Measurements from ENCODE around the gene TMEM185A. TPM values are rescaled to one million over a fixed set of nuclear protein-coding genes. Genes with fewer than 3 reads are reported as not detected.
"Not testable (repeated sequence)": the region's sequence is repeated elsewhere in the genome, so short reads cannot be mapped to it uniquely, and the experiment has no call there.

TMEM185A gene
- total RNA-seq, 1 donor from 2014 or later: 15.3 TPM

DNA sequence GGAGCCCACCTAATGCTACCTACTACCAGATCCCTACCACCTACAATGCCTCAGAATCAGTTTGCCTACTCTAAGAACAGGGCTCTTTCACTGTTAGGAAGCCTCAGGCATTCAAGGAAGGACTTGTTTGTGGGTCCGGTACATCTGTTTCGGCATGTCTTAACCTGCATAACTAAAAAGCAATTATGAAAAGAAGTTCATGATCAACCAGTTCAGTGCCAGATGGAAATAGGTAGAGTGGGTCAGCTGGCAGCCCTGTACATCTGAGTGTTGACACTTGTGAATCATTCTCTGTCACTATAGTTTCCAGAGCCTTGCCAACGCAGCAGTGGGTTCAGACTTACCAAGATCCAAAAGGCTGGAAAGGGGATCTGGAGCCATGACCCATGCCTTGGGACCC is 3.3 kb downstream of the TMEM185A start:
- H3K4me3 ChIP-seq (ENCODE audit: low read depth, low read length): no peak overlapping the region
- no peaks in the 10 kb centered on the region for H3K36me3 ChIP-seq (ENCODE audit: control insufficient read depth, insufficient read depth, low read length)
- DNase-seq (ENCODE audit: low read depth): no peak
- TF ChIP-seq, protein P1, sequence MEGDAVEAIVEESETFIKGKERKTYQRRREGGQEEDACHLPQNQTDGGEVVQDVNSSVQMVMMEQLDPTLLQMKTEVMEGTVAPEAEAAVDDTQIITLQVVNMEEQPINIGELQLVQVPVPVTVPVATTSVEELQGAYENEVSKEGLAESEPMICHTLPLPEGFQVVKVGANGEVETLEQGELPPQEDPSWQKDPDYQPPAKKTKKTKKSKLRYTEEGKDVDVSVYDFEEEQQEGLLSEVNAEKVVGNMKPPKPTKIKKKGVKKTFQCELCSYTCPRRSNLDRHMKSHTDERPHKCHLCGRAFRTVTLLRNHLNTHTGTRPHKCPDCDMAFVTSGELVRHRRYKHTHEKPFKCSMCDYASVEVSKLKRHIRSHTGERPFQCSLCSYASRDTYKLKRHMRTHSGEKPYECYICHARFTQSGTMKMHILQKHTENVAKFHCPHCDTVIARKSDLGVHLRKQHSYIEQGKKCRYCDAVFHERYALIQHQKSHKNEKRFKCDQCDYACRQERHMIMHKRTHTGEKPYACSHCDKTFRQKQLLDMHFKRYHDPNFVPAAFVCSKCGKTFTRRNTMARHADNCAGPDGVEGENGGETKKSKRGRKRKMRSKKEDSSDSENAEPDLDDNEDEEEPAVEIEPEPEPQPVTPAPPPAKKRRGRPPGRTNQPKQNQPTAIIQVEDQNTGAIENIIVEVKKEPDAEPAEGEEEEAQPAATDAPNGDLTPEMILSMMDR (IDR thresholded peaks at IDR 0.05; ENCODE audit: insufficient read depth, low read length, poor library complexity, severe bottlenecking): no peak
- H3K27me3 ChIP-seq (ENCODE audit: control insufficient read depth, insufficient read depth, low read length): no peaks in the 10 kb centered on the region

DNA sequence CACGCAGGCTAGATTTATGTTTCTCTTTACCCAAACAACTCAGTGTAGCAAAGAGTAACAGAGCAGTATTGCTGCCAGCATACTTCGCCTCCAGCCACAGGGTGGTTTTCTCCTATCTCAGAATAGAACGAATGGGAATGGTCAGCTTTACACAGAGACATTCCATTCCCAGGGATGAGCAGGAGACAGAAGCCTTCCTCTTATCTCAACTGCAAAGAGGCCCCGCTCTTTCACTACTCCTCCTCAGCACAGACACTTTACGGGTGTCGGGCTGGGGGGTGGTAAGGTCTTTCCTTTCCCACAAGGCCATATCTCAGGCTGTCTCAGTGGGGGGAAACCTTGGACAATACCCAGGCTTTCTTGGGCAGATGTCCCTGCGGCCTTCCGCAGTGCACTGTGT is 4.8 kb downstream of the TMEM185A start:
- H3K4me3 ChIP-seq (ENCODE audit: low read depth, low read length); H3K36me3 ChIP-seq (ENCODE audit: control insufficient read depth, insufficient read depth, low read length); H3K27me3 ChIP-seq (ENCODE audit: control insufficient read depth, insufficient read depth, low read length); DNase-seq (ENCODE audit: low read depth): not testable (repeated sequence)

DNA sequence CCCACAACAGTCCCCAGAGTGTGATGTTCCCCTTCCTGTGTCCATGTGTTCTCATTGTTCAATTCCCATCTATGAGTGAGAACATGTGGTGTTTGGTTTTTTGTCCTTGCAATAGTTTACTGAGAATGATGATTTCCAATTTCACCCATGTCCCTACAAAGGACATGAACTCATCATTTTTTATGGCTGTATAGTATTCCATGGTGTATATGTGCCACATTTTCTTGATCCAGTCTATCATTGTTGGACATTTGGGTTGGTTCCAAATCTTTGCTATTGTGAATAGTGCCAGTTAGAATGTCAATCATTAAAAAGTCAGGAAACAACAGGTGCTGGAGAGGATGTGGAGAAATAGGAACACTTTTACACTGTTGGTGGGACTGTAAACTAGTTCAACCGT is 11.9 kb downstream of the TMEM185A start:
- not testable (repeated sequence) for H3K4me3 ChIP-seq (ENCODE audit: low read depth, low read length); DNase-seq (ENCODE audit: low read depth); H3K27me3 ChIP-seq (ENCODE audit: control insufficient read depth, insufficient read depth, low read length); H3K36me3 ChIP-seq (ENCODE audit: control insufficient read depth, insufficient read depth, low read length)

DNA sequence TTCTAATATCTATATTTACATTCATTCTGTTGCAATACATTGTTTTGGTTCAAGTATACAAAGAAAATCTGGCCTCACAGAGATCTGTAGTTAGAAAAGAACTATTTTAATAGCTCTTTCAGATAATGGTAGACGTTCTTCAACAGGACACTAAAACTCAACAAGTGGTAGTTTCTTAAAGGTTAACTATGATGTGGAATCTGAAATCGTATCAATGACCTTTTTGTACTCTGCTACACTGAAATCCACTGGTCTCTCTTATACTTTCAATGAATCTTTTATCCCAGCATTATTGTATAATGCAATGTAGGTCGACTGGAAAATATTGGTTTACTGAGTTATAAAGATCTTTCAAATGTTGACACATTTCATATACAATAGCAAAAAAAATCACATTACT is 12.7 kb downstream of the TMEM185A start:
- TF ChIP-seq, protein P1 (IDR thresholded peaks at IDR 0.05; ENCODE audit: insufficient read depth, low read length, poor library complexity, severe bottlenecking): no peak
- DNase-seq (ENCODE audit: low read depth): no peak
- no peaks in the 10 kb centered on the region for H3K36me3 ChIP-seq (ENCODE audit: control insufficient read depth, insufficient read depth, low read length)
- no peaks in the 10 kb centered on the region for H3K27me3 ChIP-seq (ENCODE audit: control insufficient read depth, insufficient read depth, low read length)
- H3K4me3 ChIP-seq (ENCODE audit: low read depth, low read length): no peak overlapping the region

DNA sequence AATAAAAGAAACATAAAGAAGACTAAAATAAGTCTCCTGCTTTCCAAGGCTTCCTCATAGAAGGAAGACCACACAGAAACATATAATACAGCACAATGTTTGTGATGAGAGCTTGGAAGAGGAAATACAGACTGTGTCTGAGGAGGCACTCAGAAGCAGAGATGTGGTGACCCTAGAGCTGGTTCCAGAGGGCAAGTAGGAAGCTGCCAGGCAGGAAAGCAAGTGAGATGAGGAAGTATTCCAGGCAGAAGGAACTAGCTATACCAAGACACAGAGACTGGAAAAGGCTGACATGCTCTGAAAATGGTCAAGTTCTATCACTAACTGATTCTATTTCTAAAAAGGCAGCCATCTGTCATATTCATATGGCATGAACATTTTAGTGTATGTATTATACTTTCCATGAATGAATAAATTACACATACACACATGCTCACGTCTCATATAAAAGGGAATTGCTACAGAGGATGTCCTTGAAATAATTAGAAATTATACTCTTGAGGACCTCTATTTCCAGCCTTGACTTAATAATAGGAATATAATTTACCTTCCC is 19.9 kb downstream of the TMEM185A start:
- Histone ChIP-seq H3K4me3 (ENCODE audit: low read depth, low read length) (no peak overlapping the region), H3K36me3 (ENCODE audit: control insufficient read depth, insufficient read depth, low read length) (no peaks in the 10 kb centered on the region), H3K27me3 (ENCODE audit: control insufficient read depth, insufficient read depth, low read length) (no peaks in the 10 kb centered on the region)
- TF ChIP-seq, protein P1 (IDR thresholded peaks at IDR 0.05; ENCODE audit: insufficient read depth, low read length, poor library complexity, severe bottlenecking): no peak
- DNase-seq (ENCODE audit: low read depth): no peak

DNA sequence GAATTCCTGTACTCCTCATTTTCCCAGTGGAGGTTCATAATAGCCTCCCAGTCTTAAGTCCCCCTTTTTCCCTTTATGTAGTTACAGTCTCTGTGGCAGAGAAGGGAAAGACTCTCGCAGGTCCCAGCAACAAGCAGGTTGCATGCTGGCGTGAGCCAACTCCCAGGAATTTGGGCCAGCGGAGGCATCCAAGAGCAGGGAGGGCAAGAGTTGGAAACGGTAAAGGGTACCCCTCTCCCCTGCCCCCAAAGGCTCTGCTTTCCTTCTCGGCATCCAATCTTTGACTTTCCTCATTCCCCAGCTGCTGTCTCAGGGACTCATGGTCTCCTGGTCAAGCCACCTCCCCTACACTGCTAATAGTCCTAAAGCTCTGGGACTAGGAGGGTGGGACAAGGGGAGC is 21.1 kb downstream of the TMEM185A start:
- H3K27me3 ChIP-seq (ENCODE audit: control insufficient read depth, insufficient read depth, low read length): no peaks in the 10 kb centered on the region
- H3K36me3 ChIP-seq (ENCODE audit: control insufficient read depth, insufficient read depth, low read length): no peaks in the 10 kb centered on the region
- no peak for DNase-seq (ENCODE audit: low read depth)
- no peak overlapping the region for H3K4me3 ChIP-seq (ENCODE audit: low read depth, low read length)
- TF ChIP-seq, protein P1 (IDR thresholded peaks at IDR 0.05; ENCODE audit: insufficient read depth, low read length, poor library complexity, severe bottlenecking): no peak

DNA sequence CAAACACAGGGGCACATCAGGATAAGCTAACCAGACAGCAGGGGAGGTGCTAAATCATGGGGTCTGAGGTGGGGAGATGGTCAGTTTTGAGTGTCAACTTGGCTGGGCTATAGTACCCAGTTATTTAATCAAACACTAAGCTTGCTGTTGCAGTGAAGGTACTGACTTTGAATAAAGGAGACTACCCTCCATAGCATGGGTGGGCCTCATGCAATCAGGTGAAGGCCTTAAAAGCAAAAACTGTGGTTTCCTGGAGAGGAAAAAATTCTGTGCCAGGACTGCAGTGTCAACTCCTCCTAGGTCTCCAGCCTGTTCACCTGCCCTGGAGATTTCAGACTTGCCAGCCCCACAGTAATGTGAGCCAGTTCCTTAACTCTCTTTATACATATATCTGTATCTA is 23.9 kb downstream of the TMEM185A start:
- Histone ChIP-seq H3K27me3 (ENCODE audit: control insufficient read depth, insufficient read depth, low read length) (no peaks in the 10 kb centered on the region), H3K36me3 (ENCODE audit: control insufficient read depth, insufficient read depth, low read length) (no peaks in the 10 kb centered on the region), H3K4me3 (ENCODE audit: low read depth, low read length) (no peak overlapping the region)
- DNase-seq (ENCODE audit: low read depth): no peak
- TF ChIP-seq, protein P1 (IDR thresholded peaks at IDR 0.05; ENCODE audit: insufficient read depth, low read length, poor library complexity, severe bottlenecking): no peak

DNA sequence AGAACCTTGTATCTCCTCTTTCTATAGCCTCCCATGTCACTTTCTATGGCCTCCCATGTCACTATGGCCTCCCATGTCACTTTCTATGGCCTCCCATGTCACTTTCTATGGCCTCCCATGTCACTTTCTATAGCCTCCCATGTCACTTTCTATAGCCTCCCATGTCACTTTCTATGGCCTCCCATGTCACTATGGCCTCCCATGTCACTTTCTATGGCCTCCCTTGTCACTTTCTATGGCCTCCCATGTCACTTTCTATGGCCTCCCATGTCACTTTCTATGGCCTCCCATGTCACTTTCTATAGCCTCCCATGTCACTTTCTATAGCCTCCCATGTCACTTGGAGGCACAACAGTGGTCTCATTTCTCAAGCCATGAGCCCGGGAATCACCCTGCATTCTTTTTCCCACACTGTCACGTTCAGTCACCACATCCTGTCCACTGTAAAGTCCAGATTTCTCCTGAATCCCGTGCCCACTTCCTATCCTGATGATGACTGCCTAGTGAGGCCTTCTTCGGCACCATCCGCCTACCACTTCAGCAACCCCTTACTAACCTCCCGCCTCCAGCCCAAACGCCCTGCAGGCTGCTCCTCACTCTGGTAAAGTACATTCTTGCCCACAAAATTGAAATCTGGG is 26.2 kb downstream of the TMEM185A start:
- not testable (repeated sequence) for H3K4me3 ChIP-seq (ENCODE audit: low read depth, low read length); H3K36me3 ChIP-seq (ENCODE audit: control insufficient read depth, insufficient read depth, low read length); H3K27me3 ChIP-seq (ENCODE audit: control insufficient read depth, insufficient read depth, low read length); DNase-seq (ENCODE audit: low read depth)

DNA sequence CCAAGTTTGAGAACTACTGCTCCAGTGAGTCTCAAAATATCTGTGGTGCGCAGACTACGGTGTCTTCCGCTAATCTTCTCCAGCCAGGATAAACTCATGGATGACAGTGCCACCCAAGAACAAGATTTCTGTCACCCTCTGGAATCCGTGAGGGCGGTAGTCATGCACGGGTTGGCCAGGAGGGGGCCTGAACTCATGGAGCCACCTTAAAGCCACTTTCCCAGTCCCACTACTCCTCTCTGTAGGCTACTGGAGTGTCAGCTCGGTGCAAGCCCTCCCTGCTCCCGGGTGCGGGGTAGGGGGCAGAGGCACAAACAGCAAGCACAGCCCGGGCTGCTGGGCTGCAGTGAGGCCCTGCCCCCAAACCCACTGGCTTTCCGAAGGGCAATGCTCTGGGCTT is 33.0 kb downstream of the TMEM185A start:
- not testable (repeated sequence) for H3K36me3 ChIP-seq (ENCODE audit: control insufficient read depth, insufficient read depth, low read length); H3K27me3 ChIP-seq (ENCODE audit: control insufficient read depth, insufficient read depth, low read length); H3K4me3 ChIP-seq (ENCODE audit: low read depth, low read length); DNase-seq (ENCODE audit: low read depth)

DNA sequence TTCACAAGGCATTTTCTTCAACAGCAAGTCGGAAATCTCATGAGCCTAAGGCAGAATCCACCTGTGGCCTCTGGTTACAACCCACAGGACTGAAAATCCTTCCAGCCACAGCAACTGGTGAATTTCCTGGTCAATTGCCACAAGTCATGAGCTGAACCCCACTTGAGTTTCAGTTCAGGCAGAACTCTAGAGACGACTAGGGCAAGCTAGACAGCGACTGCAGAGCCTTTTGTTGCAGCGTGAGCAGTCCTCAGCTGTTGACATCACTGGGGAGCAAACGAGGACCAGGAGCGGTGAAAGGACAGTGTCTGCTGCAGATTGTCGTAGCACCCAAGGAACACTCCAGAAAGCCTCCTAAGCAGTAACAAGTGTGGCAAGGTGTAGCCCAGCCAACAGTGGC is 35.6 kb downstream of the TMEM185A start:
- not testable (repeated sequence) for H3K4me3 ChIP-seq (ENCODE audit: low read depth, low read length); H3K27me3 ChIP-seq (ENCODE audit: control insufficient read depth, insufficient read depth, low read length)

More for the DNA sequence above, 35.6 kb downstream of the TMEM185A start:
- DNase-seq (ENCODE audit: low read depth); H3K36me3 ChIP-seq (ENCODE audit: control insufficient read depth, insufficient read depth, low read length): not testable (repeated sequence)
